ENCODE data around the gene GNB5. TPM values are rescaled to one million over a fixed set of nuclear protein-coding genes. Genes with fewer than 3 reads are reported as not detected.

The GNB5 gene
- total RNA-seq, 1 experiment from 2014 or later = 22.8 TPM

- H3K4me3 ChIP-seq (ENCODE audit: low read depth, low read length, poor library complexity, severe bottlenecking) = no peak overlapping the region
- TF ChIP-seq EZH2 (IDR thresholded peaks at IDR 0.05; ENCODE audit: borderline replicate concordance, low read depth, low read length, poor library complexity, severe bottlenecking) = no peak
- no peak for TF ChIP-seq CTCF (conservative IDR thresholded peaks at IDR 0.05; ENCODE audit: low read depth, low read length)
- BruUV-seq (replicated peaks) = no TSS peak
These were observed 110.3 kb downstream of the GNB5 start for GRCh38 chr15:52080706-52081392.

GRCh38 chr15:52080031-52080430 is 111.2 kb downstream of the GNB5 start:
- H3K9me3 ChIP-seq (ENCODE audit: low read depth, low read length, poor library complexity, severe bottlenecking) = no peaks in the 10 kb centered on the region
- no peak overlapping the region for H3K4me3 ChIP-seq (ENCODE audit: low read depth, low read length, poor library complexity, severe bottlenecking)
- CTCF ChIA-PET = interaction anchor here (0.6 to 0.7 kb wide), 4 partner anchors 30 to 147 kb away, joined by 3 to 9 read pairs (median 4); no protein-coding TSS in a partner anchor
- intact Hi-C loops (cut with micrococcal nuclease; ENCODE audit: unreplicated experiment) = loop anchor here (5.0 kb wide), 1 partner anchor 62 kb away; no protein-coding TSS in a partner anchor
- no peaks in the 10 kb centered on the region for H3K27me3 ChIP-seq (replicated peaks; ENCODE audit: insufficient read depth, low read depth, low read length, poor library complexity)
- no peak for TF ChIP-seq EZH2 (IDR thresholded peaks at IDR 0.05; ENCODE audit: borderline replicate concordance, low read depth, low read length, poor library complexity, severe bottlenecking)
- TF ChIP-seq CTCF (conservative IDR thresholded peaks at IDR 0.05; ENCODE audit: low read depth, low read length) = no peak
- no peak overlapping the region for H3K27ac ChIP-seq (ENCODE audit: low read depth, low read length, poor library complexity, severe bottlenecking)
- DNase-seq (ENCODE audit: low spot score) = no peak
- POLR2A ChIA-PET (ENCODE audit: low non-redundant PET) = no interaction called here
- H3K36me3 ChIP-seq (ENCODE audit: insufficient read depth, low read length, poor library complexity, severe bottlenecking) = no peaks in the 10 kb centered on the region
- BruUV-seq (replicated peaks) = no TSS peak
- H3K4me1 ChIP-seq (ENCODE audit: insufficient read depth, low read length, poor library complexity, severe bottlenecking) = peaks cover 1% of the 10 kb centered on the region

More at GRCh38 chr15:52080706-52081392, 110.3 kb downstream of the GNB5 start:
- Histone ChIP-seq H3K4me1 (ENCODE audit: insufficient read depth, low read length, poor library complexity, severe bottlenecking) (peaks cover 4% of the 10 kb centered on the region), H3K27ac (ENCODE audit: low read depth, low read length, poor library complexity, severe bottlenecking) (no peak overlapping the region), H3K27me3 (replicated peaks; ENCODE audit: insufficient read depth, low read depth, low read length, poor library complexity) (no peaks in the 10 kb centered on the region), H3K9me3 (ENCODE audit: low read depth, low read length, poor library complexity, severe bottlenecking) (no peaks in the 10 kb centered on the region), H3K36me3 (ENCODE audit: insufficient read depth, low read length, poor library complexity, severe bottlenecking) (no peaks in the 10 kb centered on the region)
- intact Hi-C loops (cut with micrococcal nuclease; ENCODE audit: unreplicated experiment) = loop anchor here (5.0 kb wide), 1 partner anchor 61 kb away; no protein-coding TSS in a partner anchor
- DNase-seq (ENCODE audit: low spot score) = no peak
- ChIA-PET CTCF (interaction anchor here (0.6 to 0.9 kb wide), 4 partner anchors 31 to 430 kb away, joined by 3 to 9 read pairs (median 4); no protein-coding TSS in a partner anchor), POLR2A (ENCODE audit: low non-redundant PET) (no interaction called here)

GRCh38 chr15:52078876-52079700 is 112.1 kb downstream of the GNB5 start:
- ChIA-PET CTCF (interaction anchor here (0.5 to 1.2 kb wide), 12 partner anchors 9 to 657 kb away, joined by 3 to 7 read pairs (median 3); partner anchors contain the start of genes GNB5 and LEO1), POLR2A (ENCODE audit: low non-redundant PET) (no interaction called here)
- H3K27me3 ChIP-seq (replicated peaks; ENCODE audit: insufficient read depth, low read depth, low read length, poor library complexity) = no peaks in the 10 kb centered on the region
- no peak overlapping the region for H3K4me3 ChIP-seq (ENCODE audit: low read depth, low read length, poor library complexity, severe bottlenecking)
- H3K4me1 ChIP-seq (ENCODE audit: insufficient read depth, low read length, poor library complexity, severe bottlenecking) = no peaks in the 10 kb centered on the region
- DNase-seq (ENCODE audit: low spot score) = peak; percentile 84
- H3K27ac ChIP-seq (ENCODE audit: low read depth, low read length, poor library complexity, severe bottlenecking) = no peak overlapping the region
- TF ChIP-seq EZH2 (IDR thresholded peaks at IDR 0.05; ENCODE audit: borderline replicate concordance, low read depth, low read length, poor library complexity, severe bottlenecking) (no peak), CTCF (conservative IDR thresholded peaks at IDR 0.05; ENCODE audit: low read depth, low read length) (peak; percentile 95)
- intact Hi-C loops (cut with micrococcal nuclease; ENCODE audit: unreplicated experiment) = loop anchor here (1.0 to 5.0 kb wide), 2 partner anchors 97 to 297 kb away; no protein-coding TSS in a partner anchor
- no peaks in the 10 kb centered on the region for H3K36me3 ChIP-seq (ENCODE audit: insufficient read depth, low read length, poor library complexity, severe bottlenecking)
- no peaks in the 10 kb centered on the region for H3K9me3 ChIP-seq (ENCODE audit: low read depth, low read length, poor library complexity, severe bottlenecking)
- no TSS peak for BruUV-seq (replicated peaks)

All from A673 (cell line).